GM10266 (cell line): ENCODE measurements around the gene MGME1.

Source experiments
- DNase-seq: peaks from one replicate; pipeline ENCODE4 v3.0.0; 2012; ENCODE audit errors: extremely low spot score
- TF ChIP-seq, protein P1 (sequence below): IDR thresholded peaks from 2 replicates; pipeline ENCODE4 v1.5.1; 2012; ENCODE audit warnings: mild to moderate bottlenecking, low read depth; ENCODE audit not compliant: control insufficient read depth, insufficient read depth; ENCODE audit errors: missing control alignments

MGME1 gene

GRCh38 chr20:18031888-18032509 lies 63.2 kb downstream of the MGME1 start:
- TF ChIP-seq, protein P1, sequence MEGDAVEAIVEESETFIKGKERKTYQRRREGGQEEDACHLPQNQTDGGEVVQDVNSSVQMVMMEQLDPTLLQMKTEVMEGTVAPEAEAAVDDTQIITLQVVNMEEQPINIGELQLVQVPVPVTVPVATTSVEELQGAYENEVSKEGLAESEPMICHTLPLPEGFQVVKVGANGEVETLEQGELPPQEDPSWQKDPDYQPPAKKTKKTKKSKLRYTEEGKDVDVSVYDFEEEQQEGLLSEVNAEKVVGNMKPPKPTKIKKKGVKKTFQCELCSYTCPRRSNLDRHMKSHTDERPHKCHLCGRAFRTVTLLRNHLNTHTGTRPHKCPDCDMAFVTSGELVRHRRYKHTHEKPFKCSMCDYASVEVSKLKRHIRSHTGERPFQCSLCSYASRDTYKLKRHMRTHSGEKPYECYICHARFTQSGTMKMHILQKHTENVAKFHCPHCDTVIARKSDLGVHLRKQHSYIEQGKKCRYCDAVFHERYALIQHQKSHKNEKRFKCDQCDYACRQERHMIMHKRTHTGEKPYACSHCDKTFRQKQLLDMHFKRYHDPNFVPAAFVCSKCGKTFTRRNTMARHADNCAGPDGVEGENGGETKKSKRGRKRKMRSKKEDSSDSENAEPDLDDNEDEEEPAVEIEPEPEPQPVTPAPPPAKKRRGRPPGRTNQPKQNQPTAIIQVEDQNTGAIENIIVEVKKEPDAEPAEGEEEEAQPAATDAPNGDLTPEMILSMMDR: no peak
- DNase-seq: no peak

GRCh38 chr20:18032977-18033892 lies 64.4 kb downstream of the MGME1 start:
- no peak for DNase-seq
- TF ChIP-seq, protein P1: no peak

DNA sequence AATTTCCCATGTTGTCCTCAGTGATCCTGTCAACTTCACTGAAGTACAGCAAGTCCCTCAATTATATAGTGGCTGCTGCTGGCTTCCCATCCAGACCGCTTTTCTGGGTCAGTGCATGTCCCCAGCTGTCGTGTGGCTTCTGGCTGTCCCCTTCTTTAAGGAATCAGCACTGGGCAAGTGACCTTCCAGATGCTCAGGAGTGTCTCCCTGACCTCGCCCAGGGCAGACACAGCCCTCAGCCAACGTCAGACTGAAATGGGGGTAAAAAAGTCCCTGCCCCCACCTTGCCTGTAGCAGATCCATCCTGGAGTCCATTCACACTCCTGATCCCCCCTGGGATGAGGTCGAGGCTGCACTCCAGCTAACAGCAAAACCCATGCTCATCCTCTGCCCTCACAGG lies 65.2 kb downstream of the MGME1 start:
- TF ChIP-seq, protein P1: no peak
- DNase-seq: no peak

- no peak for DNase-seq
- TF ChIP-seq, protein P1: no peak
These were observed 70.2 kb downstream of the MGME1 start for GRCh38 chr20:18039063-18039462.
